Aorta (tissue), 4 donors: ENCODE data around the gene CTNNBIP1. TPM values are rescaled to one million over a fixed set of nuclear protein-coding genes. Genes with fewer than 3 reads are reported as not detected.

Source experiments
- polyA plus RNA-seq, 2 donors: library from polyadenylated mRNA; stranded (reverse); fragments of 200-250 nt; gene quantifications; one replicate each; pipeline ENCODE4 v1.2.3, GENCODE V29; 2013
- total RNA-seq, 2 donors: library from RNA; stranded (reverse); fragmentation: NEBNext Ultra II Directional; extraction: Animal tissue kit (Norgen Biotek cat#: 25700); gene quantifications; one replicate each; pipeline ENCODE4 v1.2.1, GENCODE V29; 2021
- donor health status: healthy with polysubstance abuse.
- donor health status: Bipolar disorder and iron deficiency.
- donor health status: DM: no; HTN: no; CAD: no.
- donor health status: DM: yes; HTN: yes; CAD: no.

Gene CTNNBIP1
- total and polyA plus RNA-seq, 4 donors = 8.4 to 18.8 (median 14.3) TPM

Other genes starting within 250 kb of the CTNNBIP1 start
- gene CLSTN1, start 86.3 kb downstream of the CTNNBIP1 start, total RNA-seq = 100 to 1,000 TPM in 1 of 2 donors, 10 to 100 TPM in 1; 85.3 to 113 TPM
- gene CLSTN1, start 86.3 kb downstream of the CTNNBIP1 start, polyA plus RNA-seq = 10 to 100 TPM; 17.0 to 63.3 TPM
- gene LZIC, start 33.1 kb upstream of the CTNNBIP1 start, total RNA-seq = 10 to 100 TPM; 25.8 to 30.7 TPM
- 10 to 100 TPM; 14.7 to 23.4 TPM for gene LZIC, start 33.1 kb upstream of the CTNNBIP1 start, polyA plus RNA-seq
- gene NMNAT1, start 33.2 kb upstream of the CTNNBIP1 start, total RNA-seq = 10 to 100 TPM in 1 of 2 donors, 1 to 10 TPM in 1; 5.7 to 11.2 TPM
- gene NMNAT1, start 33.2 kb upstream of the CTNNBIP1 start, polyA plus RNA-seq = 1 to 10 TPM; 3.3 to 4.5 TPM
- gene RBP7, start 87.0 kb upstream of the CTNNBIP1 start, total RNA-seq = 10 to 100 TPM in 1 of 2 donors, 1 to 10 TPM in 1; 7.6 to 30.2 TPM
- 10 to 100 TPM in 1 of 2 donors, 1 to 10 TPM in 1; 3.9 to 35.1 TPM for gene RBP7, start 87.0 kb upstream of the CTNNBIP1 start, polyA plus RNA-seq
- gene UBE4B, start 122.7 kb upstream of the CTNNBIP1 start, total RNA-seq = 10 to 100 TPM; 46.9 to 54.8 TPM
- 10 to 100 TPM; 11.6 to 29.9 TPM for gene UBE4B, start 122.7 kb upstream of the CTNNBIP1 start, polyA plus RNA-seq